Fibroblast of pulmonary artery (primary cell): ENCODE measurements around the gene PDCD10.

Experiments used
- DNase-seq: peaks from one replicate; pipeline ENCODE4 v3.0.0-alpha.2; 2010; ENCODE audit warnings: low read depth
- H3K4me3 ChIP-seq: replicated peaks from 2 replicates; pipeline ENCODE4 v1.5.1; 2011; ENCODE audit warnings: low read depth, mild to moderate bottlenecking, control low read depth, low read length, moderate library complexity
- CTCF ChIP-seq: IDR thresholded peaks from 2 replicates; pipeline ENCODE4 v1.5.1; 2011; ENCODE audit warnings: mild to moderate bottlenecking, control low read depth, low read length, inconsistent platforms; ENCODE audit errors: missing control alignments

Gene PDCD10

GRCh38 chr3:167694121-167694520 lies 40.6 kb downstream of the PDCD10 start:
- no peak overlapping the region for H3K4me3 ChIP-seq
- no peak for TF ChIP-seq CTCF
- no peak for DNase-seq

DNA sequence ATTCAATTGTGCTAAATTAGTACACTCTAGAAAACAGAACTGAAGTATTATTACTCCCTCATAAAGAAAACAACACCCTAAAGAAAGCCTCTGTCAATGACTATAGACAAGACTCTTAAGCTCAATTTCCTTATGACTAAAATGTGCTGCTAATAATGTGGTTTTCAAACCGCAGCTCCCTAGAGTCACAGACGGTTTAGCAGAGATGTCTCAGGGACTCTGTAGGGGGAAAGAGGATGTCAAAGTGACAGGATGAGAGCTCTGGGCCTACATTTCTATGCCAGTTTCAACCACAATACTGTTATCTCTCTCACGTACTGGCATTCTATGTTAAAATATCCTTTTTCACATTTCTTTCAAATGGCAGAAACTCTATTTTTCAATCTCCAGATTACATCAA lies 43.3 kb downstream of the PDCD10 start:
- no peak overlapping the region for H3K4me3 ChIP-seq
- DNase-seq: no peak
- no peak for TF ChIP-seq CTCF

GRCh38 chr3:167684388-167684993 lies 50.2 kb downstream of the PDCD10 start:
- TF ChIP-seq CTCF: peak; percentile 62

GRCh38 chr3:167679526-167679925 lies 55.2 kb downstream of the PDCD10 start:
- H3K4me3 ChIP-seq: no peak overlapping the region
- DNase-seq: no peak
- no peak for TF ChIP-seq CTCF

More at GRCh38 chr3:167684388-167684993, 50.2 kb downstream of the PDCD10 start:
- no peak overlapping the region for H3K4me3 ChIP-seq
- DNase-seq: peak; percentile 78

DNA sequence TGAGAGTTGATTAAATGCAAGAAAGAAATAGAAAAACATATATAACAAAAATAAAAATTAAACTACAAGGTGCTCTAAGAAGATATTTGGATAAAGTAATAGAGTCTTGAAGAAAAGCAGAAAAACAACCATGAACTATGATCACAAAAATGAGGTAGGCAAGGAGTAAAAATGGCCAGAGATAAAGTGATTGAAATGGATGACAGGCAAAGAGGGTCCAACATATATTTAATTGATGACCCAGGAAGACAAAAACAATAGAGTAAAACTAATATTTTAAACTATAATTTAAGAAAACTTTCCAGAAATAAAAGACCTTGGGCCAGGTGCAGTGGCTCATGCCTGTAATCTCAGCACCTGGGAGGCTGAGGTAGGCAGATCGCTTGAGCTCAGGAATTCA lies 58.8 kb downstream of the PDCD10 start:
- no peak for TF ChIP-seq CTCF
- H3K4me3 ChIP-seq: no peak overlapping the region
- DNase-seq: peak; percentile 9

- H3K4me3 ChIP-seq: no peak overlapping the region
- TF ChIP-seq CTCF: no peak
- DNase-seq: no peak
Observed at GRCh38 chr3:167673221-167673620, 61.5 kb downstream of the PDCD10 start.

DNA sequence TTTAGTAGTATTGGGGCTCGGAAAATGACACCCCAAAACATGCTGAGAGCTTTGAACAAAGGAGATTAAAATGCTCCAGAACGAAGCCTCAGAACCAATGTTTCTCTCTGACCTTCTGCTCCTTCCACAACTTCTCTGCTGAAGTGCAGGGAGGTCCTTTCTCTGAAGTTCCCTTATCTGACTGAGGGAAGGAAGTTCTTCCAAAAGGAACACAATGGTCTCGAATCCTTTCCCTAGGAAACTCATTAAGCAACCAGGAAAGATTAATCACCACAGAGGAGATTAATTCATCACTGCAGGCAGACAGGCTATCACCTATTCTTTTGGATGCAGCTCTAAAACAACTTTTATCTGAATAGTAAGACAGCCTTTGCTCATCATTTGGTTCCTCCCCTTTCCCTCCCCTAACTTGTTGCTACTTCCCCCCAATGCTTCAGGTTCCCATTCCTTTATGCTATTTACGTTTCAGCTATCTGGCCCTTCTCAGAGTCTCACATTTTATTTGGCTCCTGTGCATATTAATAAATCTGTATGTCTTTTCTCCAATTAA lies 62.7 kb downstream of the PDCD10 start:
- H3K4me3 ChIP-seq: no peak overlapping the region
- no peak for TF ChIP-seq CTCF
- DNase-seq: peak; percentile 36
